ENCODE results near the gene NRXN3. TPM values are rescaled to one million over a fixed set of nuclear protein-coding genes. Genes with fewer than 3 reads are reported as not detected.

NRXN3 gene
- total and polyA plus RNA-seq, 2 of the 4 experiments (the other 2 are of a cell fraction) = 4.8 to 25.1 TPM

- ChIA-PET CTCF (no interaction called here), POLR2A (ENCODE audit: unreplicated experiment) (no interaction called here)
- Histone ChIP-seq H3K4me3 (ENCODE audit: insufficient read depth, low read depth, low read length) (no peak overlapping the region), H3K27ac (ENCODE audit: insufficient read depth, low read length) (no peak overlapping the region), H3K18ac (ENCODE audit: low read depth, low read length) (no peak overlapping the region), H3K23ac (ENCODE audit: low read depth, low read length) (no peak overlapping the region), H3K4ac (ENCODE audit: low read depth, low read length) (no peak overlapping the region), H2AK5ac (ENCODE audit: low read depth, low read length) (no peak overlapping the region), H3K4me1 (ENCODE audit: control insufficient read depth, insufficient read depth, low read length) (0 out of 2 replicates have a peak, but pooled peaks cover 2% of the 10 kb centered on the region), H3K56ac (ENCODE audit: extremely low read depth, insufficient read depth, low read length) (no peak overlapping the region), H4K91ac (ENCODE audit: insufficient read depth, low read depth, low read length) (no peak overlapping the region), H2BK15ac (ENCODE audit: low read depth, low read length) (no peak overlapping the region), H2BK20ac (ENCODE audit: low read depth, low read length) (no peak overlapping the region), H2AFZ (replicated peaks; ENCODE audit: low read length, poor library complexity) (no peak overlapping the region), H3K4me2 (ENCODE audit: low read depth, low read length) (no peak overlapping the region), H3K9me1 (ENCODE audit: insufficient read depth, low read length) (peaks cover 3% of the 10 kb centered on the region), H4K20me1 (ENCODE audit: insufficient read depth, low read length) (no peaks in the 10 kb centered on the region), H3K36me3 (ENCODE audit: control insufficient read depth, insufficient read depth, low read length) (no peaks in the 10 kb centered on the region), H3K27me3 (ENCODE audit: control insufficient read depth, insufficient read depth, low read length) (no peaks in the 10 kb centered on the region), H4K5ac (ENCODE audit: low read depth, low read length) (no peak overlapping the region), H2BK120ac (ENCODE audit: low read depth, low read length) (no peak overlapping the region), H3K9me3 (ENCODE audit: control insufficient read depth, insufficient read depth, low read length) (no peaks in the 10 kb centered on the region), H2AK9ac (replicated peaks; ENCODE audit: low read depth, low read length, poor library complexity) (no peak overlapping the region), H3K79me1 (ENCODE audit: low read depth in 1 of 2, low read length in 2 of 2) (no peaks in the 10 kb centered on the region; a peak in 1 of 4 replicates), H3K9ac (ENCODE audit: low read depth, low read length) (no peak overlapping the region), H4K8ac (ENCODE audit: low read depth in 2 of 2, low read length in 2 of 2) (no peak overlapping the region), H3K14ac (replicated peaks; ENCODE audit: low read depth, low read length) (no peak overlapping the region; the same call in 1 of the 2 replicates), H2BK5ac (ENCODE audit: low read depth, low read length, poor library complexity, severe bottlenecking) (no peak overlapping the region)
- TF ChIP-seq POLR2A (IDR thresholded peaks at IDR 0.05; ENCODE audit: low read depth, low read length) = no peak
- TF ChIP-seq MXI1 (IDR thresholded peaks at IDR 0.05; ENCODE audit: borderline replicate concordance, low read depth, low read length) = no peak
- TF ChIP-seq BHLHE40 (IDR thresholded peaks at IDR 0.05; ENCODE audit: low read depth, low read length) = no peak
- no peak for TF ChIP-seq CHD1 (IDR thresholded peaks at IDR 0.05; ENCODE audit: low read depth, low read length)
- TF ChIP-seq RFX5 (IDR thresholded peaks at IDR 0.05; ENCODE audit: low read depth, low read length) = no peak
- in situ Hi-C loops (cut with MboI; ENCODE audit: low sequenced_read_pairs) = no loop called here
- dilution Hi-C loops (cut with HindIII; ENCODE audit: low sequenced_read_pairs, unreplicated experiment) = no loop called here
- no TSS peak for BruUV-seq (replicated peaks)
- DNase-seq = no peak
- intact Hi-C loops (cut with micrococcal nuclease) = no loop called here
- no peak for ATAC-seq (ENCODE audit: low read depth)
- 80% methylated on average over 1 of the region's 2 CpGs; no CpG with 5 or more reads in 1 of the 2 experiments for WGBS, 2 experiments (ENCODE audit: extremely low coverage in 2 of 2, insufficient read length in 1 of 2)
These were observed 808.7 kb downstream of the NRXN3 start for GRCh38 chr14:78978896-78979295.

All from IMR-90 (cell line).